Stomach (tissue), 9 donors: ENCODE data around the gene PRLR. TPM values are rescaled to one million over a fixed set of nuclear protein-coding genes. Genes with fewer than 3 reads are reported as not detected.

Experiments used
- DNase-seq, 2 donors: peaks; one replicate each; pipeline versions ENCODE4 v3.0.0 to v3.0.0-alpha.2; 2013 to 2019
- H3K27ac ChIP-seq, 5 donors: fragments of 200-600 bp in 4 of 5; sonication (generic) in 4 of 5; one replicate each; pipeline ENCODE4 v1.5.1; 2013 to 2019; ENCODE audit warnings: mild to moderate bottlenecking in 1 of 5, moderate library complexity in 1 of 5
- H3K27me3 ChIP-seq, 3 donors: fragments of 200-600 bp; sonication (generic); one replicate each; pipeline ENCODE4 v1.5.1; 2017 to 2019; ENCODE audit warnings: mixed run types in 1 of 3
- H3K36me3 ChIP-seq, 4 donors: fragments of 200-600 bp; sonication (generic); 1 replicate in 3 of 4; 2 replicates in 1 of 4; pipeline ENCODE4 v1.5.1; 2016 to 2019
- H3K4me1 ChIP-seq, 4 donors: fragments of 200-600 bp; sonication (generic); one replicate each; pipeline ENCODE4 v1.5.1; 2016 to 2019
- H3K4me3 ChIP-seq, 4 donors: fragments of 200-600 bp; sonication (generic) in 3 of 4; one replicate each; pipeline ENCODE4 v1.5.1; 2016 to 2019; ENCODE audit warnings: mild to moderate bottlenecking in 1 of 4
- H3K9me3 ChIP-seq, 4 donors: fragments of 200-600 bp; sonication (generic); one replicate each; pipeline ENCODE4 v1.5.1; 2016 to 2019
- CTCF ChIP-seq, 7 experiments: fragments of 450-650 bp in 4 of 7; fragments of 200-600 bp in 3 of 7; sonication (generic) in 3 of 7; IDR thresholded peaks; one replicate each; pipeline ENCODE4 v1.5.1; 2016 to 2019; ENCODE audit warnings: antibody characterized with exemption in 7 of 7, control low read depth in 2 of 7, mild to moderate bottlenecking in 1 of 7
- EP300 ChIP-seq: sonication (generic); formaldehyde crosslinking; IDR thresholded peaks from one replicate; pipeline ENCODE4 v1.6.1; 2017; ENCODE audit warnings: antibody characterized with exemption
- POLR2A ChIP-seq, 4 donors: fragments of 450-650 bp; IDR thresholded peaks; one replicate each; pipeline ENCODE4 v1.6.1; 2016; ENCODE audit warnings: antibody characterized with exemption in 4 of 4, control low read depth in 2 of 4, mild to moderate bottlenecking in 1 of 4, moderate library complexity in 1 of 4
- POLR2AphosphoS5 ChIP-seq, 3 donors: sonication (generic); formaldehyde crosslinking; IDR thresholded peaks; one replicate each; pipeline ENCODE4 v1.6.1; 2016; ENCODE audit warnings: antibody characterized with exemption in 3 of 3
- WGBS, 5 donors: extraction: QIAGEN DNeasy Blood & Tissue Kit in 3 of 5; methylation state at CpG; one replicate each; pipeline versions ENCODE4 v1.1.5 to v1.1.7; 2013 to 2018; 5-methylcytosine and 5-hydroxymethylcytosine counted together
- intact Hi-C: fragments of 100-400 bp; cut with DNase I; formaldehyde crosslinking; loops from one replicate; pipeline ENCODE4 v1.15.1; 2023; ENCODE audit warnings: low total_unique reads
- polyA plus RNA-seq, 3 donors: library from polyadenylated mRNA; stranded (reverse); fragments of 200-250 nt; gene quantifications; one replicate each; pipeline ENCODE4 v1.2.3, GENCODE V29; 2013
- total RNA-seq, 5 donors: library from RNA; depleted of rRNA; stranded (reverse); fragments of >200 nt; gene quantifications; one replicate each; pipeline versions ENCODE4 v1.1.0 to v1.2.3, GENCODE V29; 2014 to 2016
- donor health status: healthy with polysubstance abuse.
- donor health status: Bipolar disorder and iron deficiency.
- donor health status: healthy.

PRLR gene
- total and polyA plus RNA-seq, 8 donors: 0.56 to 33.2 (median 4.5) TPM; not detected in 1

DNA sequence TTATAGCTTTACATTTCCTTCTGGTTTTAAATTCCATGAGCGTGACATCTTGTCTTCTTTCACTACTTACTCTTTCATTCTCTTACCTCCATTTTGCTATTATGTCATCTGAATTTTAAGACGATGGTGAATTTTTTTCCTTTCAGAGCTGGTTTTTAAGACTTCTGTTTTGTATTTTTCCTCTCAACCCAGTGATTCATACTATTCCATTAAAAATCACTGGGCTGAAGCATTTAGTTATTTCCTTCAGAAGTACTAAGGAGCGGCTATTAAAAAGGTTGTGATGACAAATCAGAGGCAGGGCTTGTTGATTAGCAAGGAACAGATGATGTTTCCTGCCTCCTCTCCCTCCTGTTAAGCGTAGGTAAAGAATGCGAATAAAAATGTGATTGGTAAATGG is 199.0 kb downstream of the PRLR start:
- H3K4me1 ChIP-seq: no peaks in the 10 kb centered on the region
- no peaks in the 10 kb centered on the region for H3K9me3 ChIP-seq
- H3K4me3 ChIP-seq: no peak overlapping the region
- TF ChIP-seq EP300 (no peak), CTCF (IDR thresholded peaks at IDR 0.05) (no peak), POLR2A (IDR thresholded peaks at IDR 0.05) (no peak), POLR2AphosphoS5 (IDR thresholded peaks at IDR 0.05) (no peak)
- no peaks in the 10 kb centered on the region for H3K36me3 ChIP-seq
- H3K27ac ChIP-seq: no peak overlapping the region
- WGBS, 5 donors: 78 to 89% (median 80%) methylated on average over 5 of the region's 5 CpGs
- intact Hi-C loops: no loop called here
- no peak for DNase-seq
- H3K27me3 ChIP-seq: peaks cover 0 to 6% (median 0%) of the 10 kb centered on the region in 3 donors

DNA sequence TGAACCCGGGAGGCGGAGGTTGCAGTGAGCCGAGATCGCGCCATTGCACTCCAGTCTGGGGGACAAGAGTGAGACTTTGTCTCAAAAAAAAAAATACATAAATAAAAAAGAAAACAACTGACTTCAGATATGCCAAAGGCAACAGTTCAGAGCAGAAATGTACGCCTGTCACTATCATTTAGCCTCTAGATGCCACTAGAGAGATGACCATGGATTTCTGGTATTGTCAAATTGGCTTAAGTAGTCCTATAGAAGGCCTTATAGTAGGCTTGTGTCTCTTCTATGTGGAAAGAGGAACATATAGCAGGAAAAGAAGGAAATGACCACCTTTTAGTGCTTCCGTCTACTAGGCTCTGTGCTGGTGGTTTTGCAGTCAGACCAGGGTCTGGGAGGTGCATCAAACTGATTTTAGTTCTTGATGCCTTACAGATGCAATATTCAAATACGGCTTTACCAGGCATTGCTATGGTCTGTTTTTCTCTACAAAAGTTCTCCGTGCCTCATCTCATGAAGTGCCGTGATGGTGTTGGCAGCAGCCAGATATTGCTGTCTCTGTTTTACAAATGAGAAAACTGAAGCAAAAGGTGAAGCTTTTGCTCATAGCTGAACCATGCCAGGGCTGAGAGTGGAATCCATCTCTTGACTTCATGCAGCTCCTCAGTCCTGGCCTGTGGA is 199.7 kb downstream of the PRLR start:
- WGBS, 5 donors: 76 to 90% (median 79%) methylated on average over 10 of the region's 10 CpGs

GRCh38 chr5:35029333-35029732 is 201.0 kb downstream of the PRLR start:
- intact Hi-C loops: no loop called here
- H3K27me3 ChIP-seq: peaks cover 0 to 6% (median 0%) of the 10 kb centered on the region in 3 donors
- H3K4me1 ChIP-seq: no peaks in the 10 kb centered on the region
- no peaks in the 10 kb centered on the region for H3K36me3 ChIP-seq
- no peak for DNase-seq
- TF ChIP-seq CTCF (IDR thresholded peaks at IDR 0.05): no peak
- no peak for TF ChIP-seq EP300
- TF ChIP-seq POLR2AphosphoS5 (IDR thresholded peaks at IDR 0.05): no peak
- TF ChIP-seq POLR2A (IDR thresholded peaks at IDR 0.05): no peak
- no peaks in the 10 kb centered on the region for H3K9me3 ChIP-seq
- no peak overlapping the region for H3K27ac ChIP-seq
- 54 to 78% (median 62%) methylated on average over 4 of the region's 4 CpGs for WGBS, 5 donors
- no peak overlapping the region for H3K4me3 ChIP-seq

More for the DNA sequence above, 199.7 kb downstream of the PRLR start:
- H3K27ac ChIP-seq: no peak overlapping the region
- peaks cover 0 to 6% (median 0%) of the 10 kb centered on the region in 3 donors for H3K27me3 ChIP-seq
- intact Hi-C loops: no loop called here
- no peaks in the 10 kb centered on the region for H3K4me1 ChIP-seq
- TF ChIP-seq POLR2A (IDR thresholded peaks at IDR 0.05): no peak
- no peak for TF ChIP-seq EP300
- TF ChIP-seq POLR2AphosphoS5 (IDR thresholded peaks at IDR 0.05): no peak
- TF ChIP-seq CTCF (IDR thresholded peaks at IDR 0.05): no peak
- no peaks in the 10 kb centered on the region for H3K9me3 ChIP-seq
- DNase-seq: no peak
- H3K36me3 ChIP-seq: no peaks in the 10 kb centered on the region
- H3K4me3 ChIP-seq: no peak overlapping the region

DNA sequence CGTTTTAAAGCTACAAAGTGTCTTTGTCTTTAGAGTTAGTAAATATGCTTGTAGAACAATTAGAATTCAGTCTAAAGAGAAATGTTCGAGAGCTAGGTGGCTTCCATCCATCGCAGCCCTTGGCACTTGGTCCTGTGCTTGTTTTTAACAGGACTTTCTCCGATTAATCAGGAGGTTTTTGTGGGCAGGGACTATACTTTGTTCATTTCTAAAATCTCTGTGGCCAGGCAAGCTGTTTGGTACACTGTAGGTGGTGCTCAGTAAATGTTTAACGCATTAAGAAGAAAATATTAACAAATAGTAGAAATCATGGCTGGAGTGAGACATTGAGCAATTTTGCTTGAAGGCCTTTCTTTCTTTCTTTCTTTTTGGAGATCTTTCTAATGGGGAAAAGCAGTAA is 203.3 kb downstream of the PRLR start:
- Histone ChIP-seq H3K9me3 (no peaks in the 10 kb centered on the region), H3K4me3 (no peak overlapping the region), H3K4me1 (no peaks in the 10 kb centered on the region), H3K36me3 (no peaks in the 10 kb centered on the region), H3K27ac (peak overlapping the region in 1 of 5 donors; percentile 10), H3K27me3 (no peaks in the 10 kb centered on the region)
- TF ChIP-seq EP300 (no peak), POLR2AphosphoS5 (IDR thresholded peaks at IDR 0.05) (no peak)
- intact Hi-C loops: no loop called here
- WGBS, 5 donors: 49 to 65% (median 51%) methylated on average over 5 of the region's 5 CpGs
- DNase-seq: no peak

DNA sequence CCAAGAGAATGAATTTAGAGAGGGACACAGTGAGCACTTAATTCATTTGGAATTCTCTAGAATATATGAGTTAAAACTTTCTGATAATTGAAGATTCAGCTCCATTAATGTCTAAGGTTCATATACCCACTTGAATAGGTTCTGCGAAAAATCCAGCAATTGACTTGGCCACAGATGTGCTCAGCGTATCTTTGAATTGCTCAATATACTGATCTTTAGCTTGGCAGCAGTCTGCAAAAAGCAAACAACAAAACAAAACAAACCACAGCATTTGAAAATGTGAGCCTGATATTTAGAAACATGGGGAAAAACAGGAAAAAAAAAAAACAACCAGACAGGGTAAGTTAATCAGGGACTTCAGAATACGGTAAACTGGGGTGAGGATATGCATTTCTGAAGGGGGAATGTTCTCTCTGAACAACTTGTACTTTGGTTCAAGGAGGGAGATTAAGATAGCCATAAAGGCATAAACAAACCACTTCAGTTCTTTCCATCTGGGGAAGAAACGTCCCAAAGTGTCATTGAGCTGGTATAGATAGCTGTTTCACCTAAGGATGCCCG is 203.9 kb downstream of the PRLR start:
- Histone ChIP-seq H3K36me3 (no peaks in the 10 kb centered on the region), H3K4me1 (no peaks in the 10 kb centered on the region), H3K27ac (no peak overlapping the region), H3K9me3 (no peaks in the 10 kb centered on the region), H3K4me3 (no peak overlapping the region), H3K27me3 (no peaks in the 10 kb centered on the region)
- intact Hi-C loops: no loop called here
- no peak for TF ChIP-seq POLR2AphosphoS5 (IDR thresholded peaks at IDR 0.05)
- no peak for TF ChIP-seq CTCF (IDR thresholded peaks at IDR 0.05)
- TF ChIP-seq EP300: no peak
- DNase-seq: no peak
- WGBS, 5 donors: 40 to 64% (median 46%) methylated on average over 5 of the region's 5 CpGs
